ENCODE measurements around the gene NR6A1. TPM values are rescaled to one million over a fixed set of nuclear protein-coding genes. Genes with fewer than 3 reads are reported as not detected.

NR6A1 gene
- total and polyA plus RNA-seq, 2 of the 8 experiments (the other 6 are each of a cell fraction or from before 2014, with no cell fraction given): 93.2 to 237 TPM

GRCh38 chr9:124735121-124735520 is 36.0 kb downstream of the NR6A1 start:
- Histone ChIP-seq H2BK5ac (ENCODE audit: low read depth, low read length) (peak overlapping the region; percentile 77; the same call in 1 of the 2 replicates), H4K8ac (ENCODE audit: extremely low read depth, insufficient read depth, low read length) (no peak overlapping the region), H2BK12ac (ENCODE audit: low read depth, low read length) (peak overlapping the region; percentile 40), H2BK20ac (ENCODE audit: low read length) (no peak overlapping the region), H3K79me2 (ENCODE audit: control insufficient read depth in 1 of 2, insufficient read depth in 2 of 2, low read length in 2 of 2) (peaks cover 0 to 69% of the 10 kb centered on the region in 2 experiments; a peak in 3 of 4 replicates), H3K9ac (replicated peaks in 1 of 4; ENCODE audit: extremely low read depth in 1 of 4, low read depth in 3 of 4, low read length in 3 of 4) (no peak overlapping the region), H2BK120ac (replicated peaks; ENCODE audit: low read depth, low read length) (no peak overlapping the region), H3K4me1 (replicated peaks in 1 of 4; ENCODE audit: control insufficient read depth in 3 of 4, insufficient read depth in 4 of 4, low read length in 3 of 4) (peaks cover 6 to 19% (median 9%) of the 10 kb centered on the region in 4 experiments; a peak in 6 of 7 replicates), H3K18ac (ENCODE audit: extremely low read depth, low read length) (peak overlapping the region; percentile 27; the same call in 1 of the 2 replicates), H3K79me1 (ENCODE audit: low read depth, low read length) (peaks cover 2% of the 10 kb centered on the region; the same call in 1 of the 2 replicates), H4K5ac (ENCODE audit: insufficient read length, low read depth, low read length) (no peak overlapping the region), H3K27me3 (replicated peaks in 1 of 4; ENCODE audit: control insufficient read depth in 3 of 4, extremely low read depth in 1 of 4, insufficient read depth in 3 of 4, low read length in 3 of 4) (no peaks in the 10 kb centered on the region), H3K23me2 (ENCODE audit: low read depth, low read length) (no peaks in the 10 kb centered on the region), H2AK5ac (ENCODE audit: low read depth, low read length) (no peak overlapping the region), H3K9me3 (ENCODE audit: insufficient read depth in 2 of 2, low read depth in 1 of 2, low read length in 1 of 2) (no peaks in the 10 kb centered on the region), H3K4me2 (ENCODE audit: insufficient read depth in 1 of 2, low read depth in 2 of 2, low read length in 2 of 2) (peak overlapping the region; percentile 8 to 27; a peak in 3 of 4 replicates), H2BK15ac (ENCODE audit: low read length) (no peak overlapping the region), H3K56ac (replicated peaks; ENCODE audit: insufficient read length, low read depth, low read length) (no peak overlapping the region), H4K91ac (replicated peaks; ENCODE audit: insufficient read length, low read length) (no peak overlapping the region), H3K14ac (ENCODE audit: insufficient read length) (no peak overlapping the region), H3K23ac (ENCODE audit: insufficient read length) (no peak overlapping the region), H3K4me3 (ENCODE audit: extremely low read depth in 1 of 4, insufficient read depth in 2 of 4, low read depth in 3 of 4, low read length in 4 of 4) (no peak overlapping the region), H4K20me1 (replicated peaks in 1 of 2; ENCODE audit: control insufficient read depth in 1 of 2, insufficient read depth in 2 of 2, low read length in 2 of 2) (peaks cover 2 to 6% of the 10 kb centered on the region in 2 experiments), H3K4ac (replicated peaks; ENCODE audit: insufficient read length, low read depth, low read length) (no peak overlapping the region), H2AFZ (ENCODE audit: low read length) (no peak overlapping the region), H3K27ac (ENCODE audit: low read depth, low read length) (0 out of 2 replicates have a peak overlapping the region, but pooled peaks have one; percentile 12), H3K36me3 (ENCODE audit: control insufficient read depth in 2 of 4, insufficient read depth in 4 of 4, low read length in 3 of 4) (peaks cover 2 to 9% (median 6%) of the 10 kb centered on the region in 4 experiments; a peak in 6 of 8 replicates)
- POLR2A ChIA-PET (ENCODE audit: partially characterized antibody): interaction anchor here (0.6 to 1.7 kb wide), 6 partner anchors 8 to 198 kb away, joined by 3 to 7 read pairs (median 4); no protein-coding TSS in a partner anchor
- FAIRE-seq: no peak
- DNase-seq (ENCODE audit: low read depth in 1 of 2, low spot score in 2 of 2): no peak
- TF ChIP-seq POLR2AphosphoS5 (IDR thresholded peaks at IDR 0.05; ENCODE audit: low read depth, low read length): no peak
- no peak for TF ChIP-seq CBX8 (IDR thresholded peaks at IDR 0.05; ENCODE audit: borderline replicate concordance, low read depth, low read length)
- no peak for TF ChIP-seq POLR2A (IDR thresholded peaks at IDR 0.05; ENCODE audit: control extremely low read depth in 1 of 2, low read depth in 2 of 2, low read length in 2 of 2)
- no peak for TF ChIP-seq BCL11A (IDR thresholded peaks at IDR 0.05; ENCODE audit: low read depth in 2 of 2, low read length in 2 of 2)
- TF ChIP-seq JUND (IDR thresholded peaks at IDR 0.05; ENCODE audit: low read length): peak; percentile 79
- CTCF ChIA-PET (ENCODE audit: partially characterized antibody): interaction anchor here (0.9 to 4.3 kb wide), 7 partner anchors 9 to 180 kb away, joined by 3 to 20 read pairs (median 5); partner anchors contain the start of gene WDR38

Data from H1 (cell line).